ENCODE data around the gene AKAP13.

Gene AKAP13

GRCh38 chr15:85624291-85624801 is 243.9 kb downstream of the AKAP13 start:
- TF ChIP-seq, protein P1, sequence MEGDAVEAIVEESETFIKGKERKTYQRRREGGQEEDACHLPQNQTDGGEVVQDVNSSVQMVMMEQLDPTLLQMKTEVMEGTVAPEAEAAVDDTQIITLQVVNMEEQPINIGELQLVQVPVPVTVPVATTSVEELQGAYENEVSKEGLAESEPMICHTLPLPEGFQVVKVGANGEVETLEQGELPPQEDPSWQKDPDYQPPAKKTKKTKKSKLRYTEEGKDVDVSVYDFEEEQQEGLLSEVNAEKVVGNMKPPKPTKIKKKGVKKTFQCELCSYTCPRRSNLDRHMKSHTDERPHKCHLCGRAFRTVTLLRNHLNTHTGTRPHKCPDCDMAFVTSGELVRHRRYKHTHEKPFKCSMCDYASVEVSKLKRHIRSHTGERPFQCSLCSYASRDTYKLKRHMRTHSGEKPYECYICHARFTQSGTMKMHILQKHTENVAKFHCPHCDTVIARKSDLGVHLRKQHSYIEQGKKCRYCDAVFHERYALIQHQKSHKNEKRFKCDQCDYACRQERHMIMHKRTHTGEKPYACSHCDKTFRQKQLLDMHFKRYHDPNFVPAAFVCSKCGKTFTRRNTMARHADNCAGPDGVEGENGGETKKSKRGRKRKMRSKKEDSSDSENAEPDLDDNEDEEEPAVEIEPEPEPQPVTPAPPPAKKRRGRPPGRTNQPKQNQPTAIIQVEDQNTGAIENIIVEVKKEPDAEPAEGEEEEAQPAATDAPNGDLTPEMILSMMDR (IDR thresholded peaks at IDR 0.05; ENCODE audit: unreplicated experiment in 3 of 3): no peak
- Mint-ChIP-seq H3K4me1 (peaks cover 60% of the 10 kb centered on the region), H3K27ac (peak overlapping the region; percentile 66 to 93 (median 78)), H3K4me3 (peak overlapping the region; percentile 54 to 79 (median 77)), H3K36me3 (ENCODE audit: low read depth) (peaks cover 8% of the 10 kb centered on the region), H3K27me3 (ENCODE audit: low read depth) (no peaks in the 10 kb centered on the region), H3K9me3 (no peaks in the 10 kb centered on the region)

GRCh38 chr15:85625166-85625830 is 244.9 kb downstream of the AKAP13 start:
- H3K9me3 Mint-ChIP-seq: no peaks in the 10 kb centered on the region
- H3K27ac Mint-ChIP-seq: peak overlapping the region; percentile 24 to 60 (median 58)
- peaks cover 12% of the 10 kb centered on the region for H3K36me3 Mint-ChIP-seq (ENCODE audit: low read depth)
- H3K4me3 Mint-ChIP-seq: no peak overlapping the region
- H3K27me3 Mint-ChIP-seq (ENCODE audit: low read depth): no peaks in the 10 kb centered on the region
- peaks cover 65% of the 10 kb centered on the region for H3K4me1 Mint-ChIP-seq
- TF ChIP-seq, protein P1 (IDR thresholded peaks at IDR 0.05; ENCODE audit: unreplicated experiment in 3 of 3): no peak

- TF ChIP-seq, protein P1 (IDR thresholded peaks at IDR 0.05; ENCODE audit: unreplicated experiment in 3 of 3): no peak
- H3K4me1 Mint-ChIP-seq: peaks cover 65% of the 10 kb centered on the region
- H3K4me3 Mint-ChIP-seq: no peak overlapping the region
- H3K36me3 Mint-ChIP-seq (ENCODE audit: low read depth): peaks cover 12% of the 10 kb centered on the region
- no peaks in the 10 kb centered on the region for H3K27me3 Mint-ChIP-seq (ENCODE audit: low read depth)
- H3K27ac Mint-ChIP-seq: peak overlapping the region; percentile 24 to 60 (median 58)
- H3K9me3 Mint-ChIP-seq: no peaks in the 10 kb centered on the region
These were observed 245.5 kb downstream of the AKAP13 start for GRCh38 chr15:85625856-85626255.

DNA sequence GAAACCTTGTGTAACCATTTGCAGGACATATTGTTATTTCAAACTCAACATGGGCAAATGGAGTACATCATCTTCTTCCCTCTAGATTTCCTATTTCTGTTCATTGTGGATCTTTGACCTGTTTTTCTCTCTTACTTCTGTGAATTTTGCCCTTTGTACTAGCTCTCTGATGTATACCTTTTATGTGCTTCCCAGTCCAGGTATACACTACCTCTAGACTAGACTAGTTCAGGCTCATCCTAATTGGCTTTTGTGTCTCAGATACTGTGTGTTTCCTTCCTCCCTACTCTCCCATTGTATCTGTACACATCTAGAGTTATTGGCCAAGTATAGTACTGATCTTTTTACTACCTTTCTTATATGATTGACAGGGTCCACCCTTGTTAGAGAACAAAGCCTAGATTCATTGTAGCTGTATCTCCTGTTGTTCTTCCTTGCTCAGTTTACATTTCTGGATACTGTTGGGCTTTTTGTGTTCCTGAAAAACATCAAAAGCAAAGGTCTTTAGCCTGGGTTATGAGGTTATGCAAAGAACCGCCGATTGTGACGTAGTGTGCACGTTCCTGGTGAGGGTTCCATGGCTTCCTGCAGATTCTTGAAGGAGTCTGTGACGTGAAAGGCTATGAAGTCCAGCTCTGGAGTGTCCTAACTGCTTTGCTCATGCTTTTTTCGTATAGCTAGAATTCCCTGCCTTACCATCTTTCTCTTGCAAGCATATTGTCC is 247.0 kb downstream of the AKAP13 start:
- Mint-ChIP-seq H3K36me3 (ENCODE audit: low read depth) (peaks cover 12% of the 10 kb centered on the region), H3K4me1 (peaks cover 58% of the 10 kb centered on the region), H3K27ac (peak overlapping the region in 2 of 3 experiments; percentile 14 to 15), H3K27me3 (ENCODE audit: low read depth) (no peaks in the 10 kb centered on the region), H3K4me3 (no peak overlapping the region), H3K9me3 (no peaks in the 10 kb centered on the region)
- TF ChIP-seq, protein P1 (IDR thresholded peaks at IDR 0.05; ENCODE audit: unreplicated experiment in 3 of 3): no peak

DNA sequence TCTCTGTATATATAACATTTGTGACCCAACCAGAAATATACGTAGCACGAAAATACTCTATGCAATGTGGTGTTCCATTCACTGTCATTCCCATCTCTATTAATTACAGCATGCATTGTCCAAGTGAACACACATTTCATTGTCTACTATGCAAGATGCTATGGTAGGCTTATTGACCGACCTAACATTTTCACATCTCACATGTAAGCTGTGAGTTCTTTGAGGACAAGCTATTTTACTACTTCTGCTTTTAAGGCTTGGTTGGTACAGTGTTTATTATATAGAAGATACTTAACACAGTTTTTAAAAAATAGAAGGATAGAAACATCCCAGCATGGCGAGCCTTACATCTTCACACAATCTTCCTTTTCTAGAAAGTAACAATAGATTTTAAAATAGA is 249.9 kb downstream of the AKAP13 start:
- Mint-ChIP-seq H3K9me3 (no peaks in the 10 kb centered on the region), H3K27me3 (ENCODE audit: low read depth) (no peaks in the 10 kb centered on the region), H3K36me3 (ENCODE audit: low read depth) (peaks cover 17% of the 10 kb centered on the region), H3K4me3 (no peak overlapping the region), H3K4me1 (peaks cover 30% of the 10 kb centered on the region), H3K27ac (peak overlapping the region in 2 of 3 experiments; percentile 24 to 36)
- TF ChIP-seq, protein P1 (IDR thresholded peaks at IDR 0.05; ENCODE audit: unreplicated experiment in 3 of 3): no peak
